Measurements from ENCODE around the gene ZFAND2A.
"Not testable (repeated sequence)": the region's sequence is repeated elsewhere in the genome, so short reads cannot be mapped to it uniquely, and the experiment has no call there.

The ZFAND2A gene

GRCh38 chr7:1159891-1160669 lies at the start of gene ZFAND2A:
Gene ZFAND2A (minus strand): TSS chr7:1160196. CDS start chr7:1158212, 1,984 bp downstream.
- peak; percentile 98 for DNase-seq

- DNase-seq = no peak
Observed at GRCh38 chr7:1209097-1209496, 49.1 kb upstream of the ZFAND2A start.

- DNase-seq = not testable (repeated sequence)
Observed at GRCh38 chr7:1205742-1206141, 45.7 kb upstream of the ZFAND2A start.

- DNase-seq = no peak
Observed at GRCh38 chr7:1204460-1205140, 44.6 kb upstream of the ZFAND2A start.

- DNase-seq = not testable (repeated sequence)
Observed at GRCh38 chr7:1202914-1203313, 42.9 kb upstream of the ZFAND2A start.

GRCh38 chr7:1201916-1202315 lies 41.9 kb upstream of the ZFAND2A start:
- DNase-seq = no peak

GRCh38 chr7:1200045-1200444 lies 40.0 kb upstream of the ZFAND2A start:
- DNase-seq = peak; percentile 51

GRCh38 chr7:1197997-1198625 lies 38.1 kb upstream of the ZFAND2A start:
- peak; percentile 51 for DNase-seq

- no peak for DNase-seq
Observed at GRCh38 chr7:1196950-1197349, 37.0 kb upstream of the ZFAND2A start.

GRCh38 chr7:1196441-1196840 lies 36.4 kb upstream of the ZFAND2A start:
- DNase-seq = not testable (repeated sequence)

GRCh38 chr7:1193593-1194424 lies 33.8 kb upstream of the ZFAND2A start:
- peak; percentile 80 for DNase-seq

GRCh38 chr7:1192171-1192676 lies 32.2 kb upstream of the ZFAND2A start:
- DNase-seq = no peak

- DNase-seq = no peak
Observed at GRCh38 chr7:1189986-1190772, 30.2 kb upstream of the ZFAND2A start.

GRCh38 chr7:1188720-1189294 lies 28.8 kb upstream of the ZFAND2A start:
- DNase-seq = peak; percentile 15

GRCh38 chr7:1187127-1187526 lies 27.1 kb upstream of the ZFAND2A start:
- DNase-seq = no peak

- no peak for DNase-seq
Observed at GRCh38 chr7:1181640-1182039, 21.6 kb upstream of the ZFAND2A start.

- no peak for DNase-seq
Observed at GRCh38 chr7:1181031-1181430, 21.0 kb upstream of the ZFAND2A start.

- DNase-seq = peak; percentile 72
Observed at GRCh38 chr7:1176891-1177373, 16.9 kb upstream of the ZFAND2A start.

- DNase-seq = peak; percentile 92
Observed at GRCh38 chr7:1175967-1176851, 16.2 kb upstream of the ZFAND2A start.

GRCh38 chr7:1175597-1175966 lies 15.6 kb upstream of the ZFAND2A start:
- DNase-seq = no peak
